ENCODE data around the gene MACO1.
"Not testable (repeated sequence)": the region's sequence is repeated elsewhere in the genome, so short reads cannot be mapped to it uniquely, and the experiment has no call there.

The MACO1 gene

GRCh38 chr1:25500694-25501093, 70.0 kb downstream of the MACO1 start:
- DNase-seq, result no peak

DNA sequence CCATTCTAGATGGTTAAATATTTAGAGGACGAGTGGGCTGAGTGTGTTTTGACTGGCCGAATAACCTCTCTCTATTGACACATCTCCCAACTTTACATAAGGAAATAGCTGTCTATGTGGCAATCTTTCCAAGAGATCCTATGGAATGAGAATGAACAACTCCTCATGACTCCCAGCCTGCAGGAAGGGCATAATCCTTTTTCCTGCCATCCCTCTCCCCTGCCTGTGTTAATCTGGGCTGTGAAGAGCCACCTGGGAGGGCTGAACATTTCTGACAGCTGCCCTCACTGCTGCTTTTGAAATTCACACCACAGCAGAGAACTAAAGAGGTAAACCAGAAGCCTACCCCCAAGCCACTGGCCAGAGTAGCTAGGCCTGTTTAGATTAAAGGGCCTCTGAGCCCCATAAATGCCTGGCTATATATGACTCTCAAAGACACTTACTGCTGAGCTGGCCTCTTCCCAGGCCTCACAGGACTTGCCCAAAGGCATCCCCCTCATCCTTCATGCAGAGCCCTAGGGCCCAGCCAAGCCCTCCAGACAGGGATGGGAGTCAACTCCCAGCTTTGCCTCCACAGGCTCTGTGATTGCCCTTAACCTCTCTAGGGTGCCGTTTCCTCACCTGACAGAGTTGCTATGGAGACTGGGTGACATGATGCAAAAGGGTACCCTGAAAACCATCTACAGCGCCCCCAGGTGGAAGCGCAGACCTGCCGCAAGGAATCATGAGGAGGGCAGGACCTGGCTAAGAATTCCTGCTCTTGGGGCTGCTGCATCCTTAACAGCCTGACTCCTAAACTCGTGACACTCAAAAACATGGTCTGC, 70.8 kb downstream of the MACO1 start:
- DNase-seq, result no peak

- no peak for DNase-seq
These were observed 72.3 kb downstream of the MACO1 start for GRCh38 chr1:25502957-25503356.

DNA sequence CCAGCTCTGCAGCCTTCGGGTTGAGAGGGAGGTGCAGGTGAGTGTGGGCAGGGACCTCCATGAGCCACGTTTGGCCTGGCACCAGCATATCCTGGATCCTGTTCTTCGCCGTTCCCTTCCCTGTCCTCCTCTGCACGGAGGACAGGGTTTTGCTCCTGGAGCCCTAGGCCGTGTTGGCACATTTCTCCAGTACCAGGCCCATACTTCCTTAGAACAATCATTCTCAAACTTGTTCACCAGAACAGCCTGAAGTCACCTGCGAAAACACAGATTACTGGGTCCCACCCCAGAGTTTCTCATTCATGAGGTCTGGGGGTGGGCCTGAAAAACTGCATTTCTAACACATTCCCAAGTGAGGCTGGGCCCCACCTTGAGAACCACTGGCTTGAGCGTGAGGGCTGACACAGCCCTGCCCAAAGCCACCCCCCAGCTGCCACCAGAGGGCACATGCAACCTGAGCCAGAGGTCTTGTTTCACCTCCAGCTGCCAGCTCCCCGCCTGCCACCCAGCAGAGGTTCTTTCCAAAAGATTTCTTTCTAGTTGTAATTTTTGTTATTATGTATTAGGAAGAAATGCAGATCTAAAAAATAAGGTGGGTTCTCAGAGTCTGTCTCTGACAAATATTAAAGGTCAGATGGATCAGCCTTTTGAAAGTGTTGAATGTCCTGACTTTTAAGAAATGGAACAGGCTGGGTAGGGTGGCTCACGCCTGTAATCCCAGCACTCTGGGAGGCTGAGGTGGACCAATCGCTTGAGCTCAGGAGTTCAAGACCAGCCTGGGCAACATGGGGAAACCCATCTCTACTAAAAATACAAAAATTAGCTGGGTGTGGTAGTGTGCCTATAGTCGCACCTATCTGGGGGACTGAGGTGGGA, 73.1 kb downstream of the MACO1 start:
- no peak for DNase-seq

DNA sequence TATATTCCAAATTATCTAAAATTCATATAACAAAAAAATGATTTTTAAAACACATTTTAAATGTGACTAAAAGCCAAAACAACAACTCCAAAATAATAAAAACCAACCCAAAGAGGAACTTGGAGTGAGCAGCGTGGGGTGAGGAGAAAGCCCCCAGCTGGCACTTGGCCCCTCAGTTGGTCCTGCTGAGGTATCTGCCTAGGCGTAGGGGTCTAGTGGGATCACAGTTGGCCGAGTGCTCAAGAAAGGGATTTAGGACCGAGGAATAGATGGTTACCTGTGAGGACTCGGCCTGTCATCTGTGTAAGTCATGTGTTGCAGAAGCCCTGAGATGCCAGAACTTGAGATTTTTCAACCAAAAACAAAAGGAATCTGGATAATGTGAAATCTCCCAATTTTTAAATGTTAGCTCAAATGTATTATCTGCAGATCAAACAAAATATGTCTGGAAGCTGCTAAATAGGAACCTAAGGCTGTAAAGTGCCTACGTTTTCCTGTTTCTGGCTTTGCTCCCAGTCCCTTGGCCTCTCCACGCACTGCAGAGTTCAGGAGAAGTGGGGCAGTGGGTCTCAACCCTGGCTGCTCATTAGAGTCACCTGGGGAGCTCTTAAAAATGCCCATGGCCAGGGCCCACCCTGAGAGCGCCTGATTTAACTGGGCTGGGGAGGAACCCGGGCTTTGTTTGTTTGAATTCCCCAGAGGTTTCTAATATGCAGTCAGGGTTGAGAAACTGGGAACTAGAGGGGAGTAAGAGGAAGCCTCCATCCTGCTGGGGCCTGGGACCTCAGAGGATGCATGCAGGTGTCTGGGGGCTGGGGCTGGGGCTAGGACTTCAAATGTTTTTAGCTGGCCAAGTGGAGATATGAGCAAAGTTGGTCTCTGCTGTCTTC, 74.3 kb downstream of the MACO1 start:
- no peak for DNase-seq

GRCh38 chr1:25505656-25506385, 75.1 kb downstream of the MACO1 start:
- DNase-seq, result no peak

GRCh38 chr1:25506566-25507463, 76.1 kb downstream of the MACO1 start:
- DNase-seq, result not testable (repeated sequence)

- no peak for DNase-seq
These were observed 83.0 kb downstream of the MACO1 start for GRCh38 chr1:25513666-25514065.

- DNase-seq, result no peak
These were observed 84.3 kb downstream of the MACO1 start for GRCh38 chr1:25515033-25515432.

- no peak for DNase-seq
These were observed 86.0 kb downstream of the MACO1 start for GRCh38 chr1:25516686-25517085.

DNA sequence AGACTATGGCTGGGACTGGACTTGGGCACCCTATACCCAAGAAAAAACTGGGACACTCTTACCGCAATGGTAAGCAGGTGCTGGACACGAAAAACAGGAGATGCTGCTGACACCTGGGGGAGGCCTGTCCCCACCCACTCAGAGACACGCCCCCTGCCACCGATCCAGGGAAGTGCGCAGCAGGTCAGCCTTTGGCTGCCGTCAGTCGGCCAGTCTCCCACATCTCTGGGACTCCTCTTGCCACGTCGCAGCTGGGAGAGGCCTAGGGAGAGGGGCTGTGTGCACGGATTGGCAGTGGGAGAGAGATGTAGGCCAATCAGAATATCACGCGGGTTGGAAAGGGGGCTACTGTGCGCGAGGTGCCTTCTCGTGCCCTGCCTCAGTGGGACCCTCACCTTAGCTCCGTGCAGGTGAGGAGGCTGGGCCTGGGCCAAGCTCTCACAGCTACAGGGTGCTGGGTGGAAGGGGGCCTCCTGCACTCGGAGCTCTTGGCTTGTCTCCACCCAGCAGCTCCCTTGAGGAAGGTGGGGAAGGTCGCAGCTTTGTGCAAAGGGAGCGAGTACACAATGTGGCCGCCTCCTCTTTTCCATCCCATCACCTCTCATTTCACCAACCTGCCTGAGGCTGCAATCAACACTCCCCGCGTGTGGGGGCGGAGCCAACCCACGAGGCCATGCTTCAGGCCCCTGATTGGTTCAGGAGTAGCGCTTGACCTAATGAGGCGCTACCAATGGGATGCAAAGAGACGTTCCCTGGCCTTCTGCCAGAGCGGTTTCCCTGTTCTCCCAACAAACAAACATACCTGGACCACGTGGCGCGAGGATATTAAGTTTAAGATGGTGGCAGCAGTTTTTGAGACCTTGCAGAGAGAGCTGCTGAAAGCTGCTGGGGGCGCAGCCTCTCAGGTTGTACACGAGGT, 87.0 kb downstream of the MACO1 start:
- no peak for DNase-seq

GRCh38 chr1:25519624-25520023, 88.9 kb downstream of the MACO1 start:
- no peak for DNase-seq

DNA sequence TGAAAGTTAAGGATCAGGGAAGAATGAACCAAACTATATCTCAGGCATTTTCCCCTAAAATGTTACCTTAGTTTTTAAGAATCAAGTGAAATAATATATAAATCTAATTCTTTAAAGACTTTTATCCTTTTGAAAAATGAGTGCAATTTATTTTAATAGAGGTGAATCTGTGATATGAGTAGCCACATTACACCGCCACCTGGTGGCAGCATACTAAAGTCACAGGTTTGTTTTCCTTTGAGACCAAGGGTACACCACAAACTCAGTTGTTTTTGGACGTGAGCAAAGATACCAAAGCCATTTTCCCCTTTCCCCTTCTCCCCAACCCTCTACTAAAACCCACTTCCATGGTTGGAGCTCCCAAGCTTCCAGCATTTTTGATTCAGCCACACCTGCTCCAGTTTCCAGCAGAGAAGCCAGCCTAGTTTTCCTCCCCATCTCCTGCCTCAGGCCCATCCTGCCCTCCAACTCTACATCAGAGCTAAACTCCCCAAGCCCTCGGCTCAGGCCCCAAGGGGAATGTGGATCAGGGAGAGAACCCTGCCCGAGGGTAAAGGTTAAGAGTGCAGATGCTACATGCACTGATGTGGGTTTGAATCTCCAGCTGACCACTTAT, 89.9 kb downstream of the MACO1 start:
- peak; percentile 31 for DNase-seq

DNA sequence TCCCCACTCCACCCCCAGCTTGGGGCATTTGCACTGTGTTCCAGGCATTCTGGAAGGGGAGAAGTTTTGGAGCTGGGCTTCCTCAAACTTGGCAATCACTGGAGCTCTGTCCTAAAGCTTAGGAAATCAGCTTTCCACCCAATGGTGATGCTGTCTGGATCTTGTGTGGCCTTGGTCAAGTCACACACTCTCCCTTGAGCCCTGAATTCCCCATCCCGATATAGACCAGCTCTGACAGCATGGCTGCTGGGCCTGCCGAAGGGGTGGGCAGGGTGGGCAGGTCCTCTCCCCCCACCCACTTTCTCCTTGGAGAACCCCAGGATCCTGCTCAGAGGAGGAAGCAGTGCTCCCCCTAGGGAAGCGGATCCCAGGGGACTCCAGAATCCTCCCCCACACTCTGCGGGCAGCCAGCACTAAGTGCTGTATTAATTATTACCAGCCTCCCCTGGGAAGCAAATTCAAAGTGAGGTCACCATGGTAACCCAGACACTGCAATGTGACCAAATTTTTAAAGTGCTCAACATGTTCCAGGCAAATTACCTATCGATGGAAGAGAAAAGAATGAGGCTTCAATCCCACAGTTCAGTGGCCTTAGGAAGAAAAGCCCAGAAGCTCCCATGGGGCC, 91.4 kb downstream of the MACO1 start:
- DNase-seq, result no peak

DNA sequence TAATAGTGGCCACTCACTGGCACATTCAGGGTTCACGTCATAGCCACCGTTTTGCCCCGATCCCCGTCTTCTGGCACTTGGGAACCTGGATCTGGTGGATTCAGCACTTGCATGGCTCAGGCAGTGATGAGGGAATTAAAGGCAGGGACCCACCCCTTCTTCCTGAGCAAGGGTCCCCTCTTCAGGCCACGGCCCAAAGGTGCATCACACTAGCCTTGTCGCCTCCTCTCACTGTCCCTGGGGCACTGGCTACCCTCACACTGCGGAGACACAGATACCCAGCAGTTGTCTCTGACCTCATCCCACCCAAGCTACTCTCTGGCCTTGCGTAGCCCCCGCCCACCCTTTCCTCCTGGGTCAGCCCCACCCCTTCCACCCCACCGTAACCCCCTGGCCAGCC, 92.8 kb downstream of the MACO1 start:
- DNase-seq, result no peak

- DNase-seq, result no peak
These were observed 94.1 kb downstream of the MACO1 start for GRCh38 chr1:25524568-25525360.

DNA sequence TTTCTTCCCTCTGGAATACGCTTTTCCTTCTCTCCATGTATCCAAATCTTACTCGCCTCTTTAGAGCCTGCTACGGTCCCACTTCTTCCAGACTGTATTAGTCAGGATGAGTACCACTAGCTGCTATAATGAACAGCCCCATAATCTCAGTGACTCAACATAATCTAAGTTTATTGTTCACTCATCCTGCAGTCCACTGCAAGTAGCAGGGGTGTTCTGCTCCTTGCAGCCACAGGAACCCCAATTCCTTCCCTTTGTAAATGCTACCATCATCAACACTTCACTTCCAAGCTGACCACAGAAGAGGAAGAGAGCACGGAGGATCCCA, 94.6 kb downstream of the MACO1 start:
- DNase-seq, result no peak

DNA sequence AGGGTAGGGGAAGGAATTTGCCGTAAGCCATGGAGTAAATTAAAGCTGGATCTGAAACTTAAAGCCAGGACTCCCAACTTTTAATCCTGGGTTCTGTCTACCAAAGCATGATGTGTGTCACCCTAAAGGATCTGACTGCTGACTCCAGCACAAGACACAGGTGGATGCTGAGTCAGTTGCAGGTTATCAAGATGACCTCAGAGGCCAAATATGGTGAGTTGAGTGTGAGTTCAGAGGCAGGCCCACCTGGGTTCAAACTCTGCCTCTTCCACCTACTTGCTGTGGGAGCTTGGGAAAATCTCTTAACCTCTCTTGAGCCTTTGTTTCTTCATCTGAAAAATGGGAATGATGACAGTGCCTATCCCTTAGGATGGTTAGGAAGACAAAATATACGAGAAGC, 96.1 kb downstream of the MACO1 start:
- no peak for DNase-seq

Data from NCI-H446 treated with DMSO at 0.1 percent for 48 hours (cell line).